GM12891 (cell line): ENCODE measurements around the gene CCDC74A.
"Not testable (repeated sequence)": the region's sequence is repeated elsewhere in the genome, so short reads cannot be mapped to it uniquely, and the experiment has no call there.

ENCODE experiments used
- PAX5 ChIP-seq: IDR thresholded peaks from 2 replicates; pipeline ENCODE4 v1.6.1; 2011; ENCODE audit warnings: low read length, moderate library complexity, mild to moderate bottlenecking; ENCODE audit not compliant: insufficient read depth, severe bottlenecking
- POLR2A ChIP-seq: IDR thresholded peaks from 2 replicates; pipeline ENCODE4 v1.6.1; 2011; ENCODE audit warnings: low read depth, low read length, control low read depth
- POLR2AphosphoS5 ChIP-seq: IDR thresholded peaks from 2 replicates; pipeline ENCODE4 v1.6.1; 2011; ENCODE audit warnings: low read depth, low read length, control low read depth

DNA sequence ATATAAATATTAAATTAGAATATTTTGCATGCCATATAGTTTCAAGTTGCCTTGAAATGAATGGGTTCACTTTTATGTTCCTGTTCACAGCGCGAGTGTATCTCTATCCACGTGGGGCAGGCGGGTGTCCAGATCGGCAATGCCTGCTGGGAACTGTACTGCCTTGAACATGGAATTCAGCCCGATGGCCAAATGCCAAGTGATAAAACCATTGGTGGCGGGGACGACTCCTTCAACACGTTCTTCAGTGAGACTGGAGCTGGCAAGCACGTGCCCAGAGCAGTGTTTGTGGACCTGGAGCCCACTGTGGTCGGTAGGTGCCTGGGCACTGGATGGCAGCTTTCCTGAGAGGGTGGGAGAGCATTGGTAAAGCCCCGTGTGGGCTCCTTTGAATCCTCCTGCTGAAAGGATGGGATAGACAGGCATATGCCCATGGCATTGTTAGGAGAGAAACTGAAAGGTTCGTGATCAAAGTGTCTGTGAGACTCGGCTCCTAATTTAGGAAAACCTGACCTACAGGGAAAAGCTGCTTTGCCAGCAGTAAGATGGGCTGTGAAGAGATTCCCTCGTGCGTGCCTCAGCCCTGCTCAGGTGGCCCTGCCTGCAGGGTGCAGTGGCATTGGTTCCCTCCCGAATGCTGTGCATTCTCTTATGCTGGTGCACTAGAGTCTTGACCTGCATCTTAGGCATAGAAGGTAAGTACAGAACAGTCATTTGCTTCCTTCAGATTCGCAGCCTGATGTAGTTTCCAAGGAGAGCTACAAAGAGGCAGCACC is 49.4 kb upstream of the CCDC74A start:
- not testable (repeated sequence) for TF ChIP-seq POLR2AphosphoS5, POLR2A, PAX5
